ENCODE measurements around the gene RCAN1.
"Not testable (repeated sequence)": the region's sequence is repeated elsewhere in the genome, so short reads cannot be mapped to it uniquely, and the experiment has no call there.

Gene RCAN1

DNA sequence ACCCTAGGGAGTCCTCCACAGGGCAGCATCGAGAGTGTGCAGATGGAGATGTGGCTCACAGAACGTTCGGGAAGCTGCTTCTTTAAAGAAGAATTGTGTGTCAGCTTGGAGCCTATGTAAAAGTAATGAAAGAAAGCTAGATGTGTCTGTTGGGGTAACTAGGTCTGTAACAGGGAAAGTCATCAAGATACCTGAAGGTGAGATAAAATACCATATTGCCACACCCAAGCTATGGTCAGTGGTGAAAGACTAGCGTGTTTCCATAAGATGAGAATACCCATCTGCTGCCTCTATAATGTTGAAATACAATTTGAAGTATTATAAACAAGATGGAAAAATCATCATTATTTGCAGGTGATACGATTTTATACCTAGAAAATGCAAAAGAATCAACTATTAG, 17.5 kb downstream of the RCAN1 start:
- DNase-seq: no peak

DNA sequence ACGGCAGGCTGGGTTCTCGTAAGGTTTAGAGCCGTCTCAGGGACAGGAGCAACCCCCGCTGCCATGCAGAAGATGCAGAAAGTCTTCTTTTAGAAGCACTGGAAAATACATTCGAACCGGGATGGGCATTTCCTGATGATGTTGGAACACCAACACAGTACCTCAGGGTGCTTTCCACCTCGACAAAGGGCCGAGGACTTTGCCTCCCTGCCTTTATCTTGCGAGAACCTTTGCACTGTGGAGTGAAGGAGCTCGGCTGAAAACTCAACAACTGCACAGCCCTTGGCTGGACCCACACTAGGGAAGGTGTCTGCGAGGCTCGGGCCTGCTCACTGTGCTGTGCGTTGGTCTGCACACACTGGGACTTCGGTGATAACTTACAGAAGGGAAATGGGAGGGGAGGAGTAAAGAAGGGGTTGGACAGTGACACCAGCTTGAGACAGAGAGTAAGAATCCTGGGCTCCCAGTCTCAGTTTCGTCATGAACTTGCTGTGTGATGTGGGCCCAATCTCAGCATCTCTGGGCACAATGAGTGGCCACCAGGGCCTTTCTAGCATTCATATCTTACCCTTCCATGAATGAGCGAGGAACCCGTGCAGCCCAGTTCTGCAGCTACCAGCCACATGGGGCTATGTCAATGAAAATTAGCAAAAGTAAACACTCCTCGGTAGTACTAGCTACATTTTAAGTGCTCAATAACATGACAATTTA, 18.2 kb downstream of the RCAN1 start:
- DNase-seq: no peak

DNA sequence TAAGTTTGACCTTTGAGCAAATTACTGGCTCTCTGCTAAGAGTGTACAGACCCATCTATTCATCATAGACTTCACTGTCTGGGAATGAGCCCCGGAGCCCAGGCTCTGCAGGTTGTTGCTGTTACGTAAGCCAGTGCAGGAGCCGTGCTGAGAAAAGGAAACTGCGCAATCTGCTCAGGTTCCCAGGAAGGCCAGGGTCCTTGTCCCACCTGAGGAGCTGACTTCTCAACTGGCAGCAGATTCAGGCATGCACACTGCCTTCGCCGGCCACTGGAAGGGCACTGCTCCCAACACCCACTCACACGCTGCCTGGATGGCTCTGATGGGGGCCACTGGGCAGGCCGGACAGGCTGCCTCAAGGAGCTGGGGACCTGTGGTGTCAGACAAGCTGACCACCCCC, 19.5 kb downstream of the RCAN1 start:
- no peak for DNase-seq

DNA sequence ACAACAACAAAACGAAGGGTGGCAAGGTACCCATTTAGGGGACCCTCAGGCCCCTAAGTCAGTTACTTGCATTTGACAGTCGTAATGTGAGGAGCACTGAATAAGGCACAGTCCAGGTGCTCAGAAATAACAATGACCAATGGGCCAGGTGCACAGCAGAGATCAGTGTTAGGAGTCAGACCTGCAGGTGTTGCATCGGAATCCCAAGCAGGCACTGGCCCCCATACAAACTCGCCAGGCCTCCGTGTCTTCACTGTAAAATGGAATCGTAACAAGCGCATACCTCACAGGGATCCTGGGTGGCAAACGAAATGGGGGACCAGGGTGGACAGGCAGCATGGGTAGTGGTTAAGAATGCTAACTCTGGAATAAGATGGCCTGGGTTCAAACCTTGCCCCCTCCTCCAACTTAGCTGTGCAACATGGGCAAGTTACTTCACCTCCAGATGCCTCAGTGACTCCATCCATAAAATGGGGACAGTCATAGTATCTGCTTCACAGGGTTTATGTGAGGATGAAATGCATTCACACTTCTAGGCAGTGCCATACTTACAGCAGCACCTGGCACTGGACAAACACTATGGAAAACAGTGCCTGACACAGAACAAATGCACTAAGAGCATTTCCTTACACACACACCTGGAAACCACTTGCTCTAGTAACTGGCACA, 20.2 kb downstream of the RCAN1 start:
- no peak for DNase-seq

DNA sequence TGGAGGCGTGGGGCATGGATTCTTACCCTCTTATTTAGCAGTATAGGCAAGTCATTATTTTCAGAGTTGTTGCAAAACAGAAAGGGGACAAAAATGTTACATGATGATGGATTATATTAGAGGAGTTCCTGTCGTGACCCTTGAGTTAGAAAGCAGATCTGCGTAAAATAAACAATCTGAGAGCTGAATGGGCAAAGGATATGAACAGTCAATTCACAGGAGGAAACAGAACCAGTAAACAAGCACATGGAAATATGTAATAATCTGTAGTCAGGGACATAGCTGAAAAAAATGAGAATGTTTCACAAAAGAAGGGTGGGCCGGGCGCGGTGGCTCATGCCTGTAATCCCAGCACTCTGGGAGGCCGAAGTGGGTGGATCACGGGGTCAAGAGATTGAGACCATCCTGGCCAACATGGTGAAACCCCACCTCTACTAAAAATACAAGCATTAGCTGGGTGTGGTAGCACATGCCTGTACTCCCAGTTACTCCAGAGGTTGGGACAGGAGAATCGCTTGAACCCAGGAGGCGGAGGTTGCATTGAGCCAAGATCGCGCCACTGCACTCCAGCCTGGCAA, 20.9 kb downstream of the RCAN1 start:
- peak; percentile 77 for DNase-seq

DNA sequence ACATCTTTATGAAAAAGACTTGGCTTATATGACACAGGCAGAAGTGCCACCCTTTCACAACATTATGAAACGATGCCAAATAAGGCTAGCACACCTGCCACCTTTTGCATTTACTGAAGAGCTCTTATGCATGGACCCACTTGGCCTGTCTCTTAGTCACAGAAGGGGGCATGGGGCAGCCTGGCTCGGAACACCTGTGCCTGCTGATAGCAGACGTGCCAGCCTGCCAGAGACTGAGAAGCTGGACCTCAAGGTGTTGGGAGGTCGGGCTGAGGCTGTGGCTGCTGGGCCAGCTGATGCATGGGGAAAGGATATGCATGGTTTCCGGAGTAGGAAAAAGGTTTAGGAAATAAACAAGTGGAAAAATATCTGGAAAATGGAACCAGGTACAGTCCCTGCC, 21.5 kb downstream of the RCAN1 start:
- peak; percentile 96 for DNase-seq

DNA sequence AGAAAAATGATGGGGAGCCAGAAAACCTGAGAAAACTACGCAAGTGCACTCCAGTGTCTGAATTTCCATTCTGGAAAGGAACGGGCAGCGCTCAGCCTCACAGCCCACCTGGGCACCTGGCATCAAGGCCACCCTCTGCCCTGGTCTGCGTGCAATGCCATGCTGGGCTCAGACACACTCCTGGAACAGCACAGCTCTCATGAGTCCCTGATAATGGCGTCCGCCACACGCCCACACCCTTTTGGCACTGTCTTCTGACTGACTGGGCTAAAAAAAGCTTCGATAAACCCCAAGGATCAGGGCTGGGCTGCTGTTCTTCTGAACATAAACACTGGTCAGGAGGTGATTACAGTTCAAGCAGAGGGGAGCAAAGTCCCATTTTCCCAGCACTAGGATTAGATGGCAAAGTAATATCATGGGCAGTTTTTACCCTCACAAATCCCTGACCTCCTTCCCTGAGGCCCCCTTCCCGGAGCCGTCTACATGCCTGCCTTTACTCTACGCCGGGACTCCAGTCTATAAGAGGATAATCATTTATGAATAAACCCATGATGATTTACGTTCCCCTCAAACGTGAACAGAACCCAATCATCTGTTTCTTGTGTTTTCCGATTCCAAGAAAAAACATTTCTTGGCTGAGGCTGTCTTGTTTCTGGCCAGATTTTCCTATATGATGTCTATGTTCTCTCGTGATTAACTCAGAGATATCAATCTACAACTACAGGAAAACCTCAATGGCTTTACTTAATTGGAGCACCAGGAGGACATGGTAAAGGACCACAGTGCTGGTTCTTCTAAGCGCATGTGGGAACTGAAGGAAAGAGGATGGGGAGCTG, 22.6 kb downstream of the RCAN1 start:
- DNase-seq: no peak

DNA sequence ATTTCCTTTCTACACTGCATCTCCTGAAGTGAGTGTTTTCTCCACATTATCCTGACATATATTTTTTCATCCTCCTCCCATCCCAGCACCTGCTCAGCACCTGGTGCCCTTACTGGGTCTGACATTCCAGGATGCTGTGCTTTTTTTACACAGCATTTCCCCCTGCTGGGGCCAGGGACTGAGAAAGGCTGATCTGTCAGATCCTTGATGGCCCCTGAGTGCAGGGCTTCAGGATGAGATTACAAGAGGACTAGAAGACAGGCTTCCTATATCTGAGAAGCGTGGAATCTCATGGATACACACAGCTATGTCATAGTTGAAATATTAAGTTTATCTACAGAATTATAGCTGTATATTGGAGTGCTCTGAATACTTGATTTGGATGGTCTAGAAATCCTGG, 24.4 kb downstream of the RCAN1 start:
- DNase-seq: no peak

DNA sequence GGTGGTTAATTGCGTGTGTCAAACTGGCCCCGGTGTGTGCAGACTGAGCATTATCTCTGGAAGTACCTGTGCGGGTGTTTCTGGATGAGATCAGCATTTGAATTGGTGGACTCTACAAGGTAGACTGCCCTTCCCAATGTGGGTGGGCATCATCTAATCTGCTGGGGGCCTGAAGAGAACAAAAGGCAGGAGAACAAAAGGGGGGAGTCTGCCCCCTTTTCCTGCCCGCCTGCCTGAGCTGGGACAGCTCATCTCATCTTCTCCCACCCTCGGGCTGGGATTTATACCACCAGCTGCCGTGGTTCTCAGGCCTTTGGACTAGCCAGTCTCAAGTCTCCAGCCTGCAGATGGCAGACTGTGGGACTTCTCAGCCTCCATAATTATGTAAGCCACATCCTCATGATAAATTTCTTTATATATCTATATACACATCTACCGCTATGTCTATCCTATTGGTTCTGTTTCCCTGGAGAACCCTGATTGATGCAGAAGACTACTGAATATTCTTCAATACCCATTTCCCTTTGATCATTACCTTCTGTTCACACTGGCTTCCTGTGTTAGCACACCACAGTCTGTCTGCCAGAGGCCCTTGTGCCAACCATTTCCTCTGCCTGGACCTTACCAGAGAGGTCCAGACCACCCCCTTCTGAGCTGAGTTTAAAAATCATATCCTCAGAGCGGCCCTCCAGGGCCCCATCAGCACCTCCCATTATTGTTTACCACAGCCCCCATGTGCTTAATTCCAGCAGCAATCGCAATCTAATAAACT, 25.2 kb downstream of the RCAN1 start:
- DNase-seq: no peak

DNA sequence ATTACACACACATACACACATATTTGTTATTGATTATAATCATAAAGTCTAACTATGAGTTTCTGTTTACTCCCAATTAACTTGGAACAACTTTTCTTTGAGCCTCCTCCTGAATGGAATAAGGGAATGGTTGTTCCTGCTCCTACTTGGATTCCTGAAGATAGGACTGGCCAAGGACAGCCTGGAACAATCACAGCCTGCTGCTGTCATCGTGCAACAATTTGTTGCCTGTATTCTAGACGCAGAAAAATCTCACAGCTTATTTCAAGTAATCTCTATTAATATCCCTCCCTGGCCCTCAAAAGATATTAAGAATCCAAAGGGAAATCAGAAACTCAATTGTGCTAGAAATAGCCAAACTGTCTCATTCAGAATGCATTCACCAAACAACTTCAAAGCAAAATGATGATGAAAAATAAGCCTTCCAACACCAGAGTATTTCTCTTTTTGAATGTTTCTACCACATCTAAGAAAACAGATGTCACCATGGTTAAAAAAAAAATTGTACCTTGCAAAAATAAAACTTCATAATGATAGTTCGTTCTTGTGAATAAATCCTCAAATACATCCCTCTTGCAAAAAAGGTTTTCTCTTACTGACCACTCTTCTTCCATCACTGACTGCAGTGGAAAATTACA, 30.9 kb downstream of the RCAN1 start:
- DNase-seq: no peak

DNA sequence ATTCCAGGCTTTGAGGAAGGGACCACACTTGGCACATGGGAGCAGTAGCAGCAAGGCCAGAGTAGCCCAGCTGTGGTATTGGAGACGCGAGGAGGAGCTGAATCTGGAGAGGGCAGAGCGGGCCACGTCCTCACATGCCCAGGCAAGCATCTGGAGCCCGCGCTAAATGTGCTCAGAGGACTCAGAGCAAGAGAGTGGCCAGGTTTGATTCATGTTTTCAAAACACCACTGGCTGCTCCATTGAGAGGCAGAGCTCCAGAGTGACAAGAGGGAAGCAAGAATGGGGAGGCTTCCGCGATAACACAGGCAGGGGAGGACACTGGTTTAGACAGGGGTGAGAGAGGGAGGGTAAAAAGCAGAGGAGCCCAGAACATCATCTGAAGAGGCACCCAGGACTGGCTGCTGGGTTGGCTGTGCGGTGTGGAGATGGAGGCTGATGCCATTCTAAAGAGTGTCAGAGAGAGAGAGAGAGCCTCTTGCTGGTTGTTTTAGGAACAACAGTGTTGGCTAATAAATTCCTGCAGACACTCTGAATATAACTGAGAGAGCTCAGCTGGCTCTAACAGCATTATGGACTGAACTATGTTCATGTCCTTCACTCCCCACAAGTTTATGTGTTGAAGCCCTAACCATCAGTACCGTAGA, 32.3 kb downstream of the RCAN1 start:
- no peak for DNase-seq

DNA sequence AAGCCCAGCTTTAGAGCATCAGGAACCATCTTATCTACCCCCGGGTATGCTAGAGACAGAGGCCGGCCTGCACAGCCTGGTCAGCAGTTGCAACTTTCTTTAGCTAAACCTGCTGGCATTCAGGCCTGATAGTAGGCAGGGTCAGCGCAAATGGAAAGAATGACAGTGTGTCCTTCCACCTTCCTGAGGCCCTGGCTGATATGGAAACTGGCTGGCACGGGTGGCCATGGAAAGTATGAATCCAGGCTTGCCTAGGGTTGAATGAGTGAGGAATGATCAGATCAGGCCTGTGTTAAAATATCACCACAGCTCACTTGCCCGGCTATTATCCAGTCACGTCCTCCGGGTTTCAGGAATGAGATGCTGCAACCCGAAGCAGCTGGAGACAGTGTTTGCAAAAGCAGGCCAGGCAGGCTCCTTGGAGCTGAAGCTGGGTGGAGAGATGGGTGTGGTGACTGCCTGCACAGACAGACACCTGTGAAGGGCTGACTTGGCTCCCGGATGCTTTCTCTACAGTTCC, 34.7 kb downstream of the RCAN1 start:
- no peak for DNase-seq

DNA sequence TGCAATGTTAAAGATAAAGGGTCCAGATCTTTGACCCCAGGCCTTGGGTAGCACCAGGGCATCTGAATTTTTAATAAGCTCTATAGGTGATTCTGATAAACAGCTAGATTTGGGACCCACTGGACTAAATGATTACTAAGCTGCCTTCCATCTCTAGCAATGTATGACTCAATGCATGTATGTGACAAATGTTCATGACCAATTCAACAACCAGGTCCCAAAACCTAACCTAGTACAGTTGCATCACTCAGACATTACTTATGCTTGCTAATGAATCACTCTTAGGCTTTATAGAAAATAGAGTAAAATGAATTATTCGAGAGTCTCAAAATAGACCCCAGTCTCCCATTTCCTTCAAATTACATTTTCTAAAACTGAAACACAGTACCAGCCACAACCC, 35.5 kb downstream of the RCAN1 start:
- DNase-seq: no peak

DNA sequence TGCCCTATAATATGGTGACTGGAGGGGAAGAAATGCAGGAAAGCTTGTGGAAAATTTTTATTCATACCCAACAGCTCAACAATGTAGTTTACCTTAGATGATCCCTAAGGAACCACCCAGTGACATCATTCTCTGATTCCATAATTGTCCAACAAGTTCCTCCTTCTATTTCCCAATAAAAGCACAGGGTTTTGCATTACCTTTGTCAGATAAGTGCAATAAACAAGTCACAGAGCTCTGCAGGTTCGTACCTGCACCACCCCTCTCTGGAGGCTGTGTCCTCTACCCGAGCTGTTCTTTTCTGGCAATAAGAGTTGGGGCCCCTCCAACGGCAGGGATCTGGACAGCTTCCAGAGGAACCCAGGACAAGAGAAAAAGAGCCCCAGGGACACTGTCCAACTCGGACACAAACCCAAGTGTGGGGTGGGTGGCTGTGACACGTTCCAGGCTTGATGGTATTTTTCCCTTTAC, 38.8 kb downstream of the RCAN1 start:
- no peak for DNase-seq

DNA sequence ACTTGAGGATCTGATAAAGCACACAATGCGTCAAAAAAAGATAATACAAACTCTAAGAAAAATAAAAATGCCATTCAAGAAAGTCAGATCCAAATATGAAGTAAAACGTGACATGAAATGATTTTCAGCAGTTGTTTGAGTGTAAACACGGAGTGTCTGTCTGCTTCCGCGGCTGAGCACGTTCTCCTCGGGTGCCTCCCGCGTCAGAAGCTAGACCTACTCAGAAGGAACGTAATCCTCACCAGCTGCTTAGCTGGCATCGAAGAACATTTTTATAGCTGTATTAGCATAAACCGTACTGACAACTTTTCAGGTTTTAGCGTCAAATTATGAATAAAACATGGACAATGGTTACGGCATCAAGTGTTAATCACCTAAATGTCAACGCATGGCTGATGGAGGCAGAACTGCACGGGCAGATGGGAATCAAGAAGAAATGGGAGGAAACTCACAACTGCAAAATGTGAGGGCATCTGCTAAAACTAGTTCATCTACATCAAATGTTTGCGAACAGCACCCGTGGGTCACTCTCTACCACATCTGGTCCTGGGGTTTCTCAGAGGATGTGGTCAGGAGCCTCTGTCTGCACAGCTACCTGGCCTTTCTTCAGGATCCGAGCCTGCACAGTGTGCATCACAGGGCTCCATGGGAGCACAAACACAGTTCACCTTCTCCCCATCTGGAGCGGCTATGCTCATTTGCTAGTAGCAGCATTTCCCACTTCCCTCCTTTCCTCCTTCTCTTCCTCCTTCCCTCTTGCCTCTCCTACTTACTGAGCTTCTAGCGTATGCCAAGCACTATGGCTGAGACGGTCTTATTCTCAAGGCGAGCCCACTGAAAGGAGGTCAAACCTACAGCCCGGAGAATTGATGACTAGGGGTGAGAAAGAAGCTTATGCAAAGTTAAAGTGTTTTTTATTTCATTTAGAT, 40.0 kb downstream of the RCAN1 start:
- no peak for DNase-seq

DNA sequence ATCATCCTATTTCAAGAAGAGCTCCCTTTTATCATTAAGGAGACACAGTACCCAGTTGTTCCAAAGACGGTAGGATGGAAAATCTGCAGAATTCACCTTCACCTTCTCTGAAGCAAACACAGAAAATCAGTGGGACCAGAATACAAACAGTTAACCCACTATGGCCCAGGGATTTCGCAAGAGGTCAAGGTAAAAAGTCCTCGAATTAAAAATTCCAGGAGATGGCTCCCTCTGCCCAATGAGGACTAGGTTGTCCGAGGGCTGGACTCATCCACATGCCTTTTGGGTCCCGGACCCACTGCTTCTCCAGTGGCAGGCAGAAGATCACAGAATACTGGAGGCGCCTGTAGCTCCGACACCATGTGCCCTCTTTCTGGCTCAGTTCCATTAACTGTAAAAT, 42.9 kb downstream of the RCAN1 start:
- DNase-seq: no peak

DNA sequence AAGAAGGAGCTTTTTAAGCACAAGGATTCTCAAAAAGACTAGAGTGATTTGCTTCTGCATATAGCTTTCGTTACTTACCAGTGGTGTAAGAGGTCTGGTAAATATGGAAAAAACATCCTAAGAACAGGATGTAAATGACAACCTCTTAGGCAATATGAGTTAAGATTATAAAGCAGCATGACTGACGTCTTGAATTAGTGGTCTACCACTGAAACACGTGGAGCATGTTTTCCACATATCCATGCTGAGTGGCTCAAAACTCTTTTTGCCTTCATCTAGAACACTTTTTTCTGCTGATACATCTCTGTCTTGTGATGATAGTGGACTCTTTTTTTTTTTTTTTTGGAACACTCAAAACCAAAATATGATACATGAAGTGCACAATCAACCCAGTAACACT, 44.6 kb downstream of the RCAN1 start:
- DNase-seq: no peak

DNA sequence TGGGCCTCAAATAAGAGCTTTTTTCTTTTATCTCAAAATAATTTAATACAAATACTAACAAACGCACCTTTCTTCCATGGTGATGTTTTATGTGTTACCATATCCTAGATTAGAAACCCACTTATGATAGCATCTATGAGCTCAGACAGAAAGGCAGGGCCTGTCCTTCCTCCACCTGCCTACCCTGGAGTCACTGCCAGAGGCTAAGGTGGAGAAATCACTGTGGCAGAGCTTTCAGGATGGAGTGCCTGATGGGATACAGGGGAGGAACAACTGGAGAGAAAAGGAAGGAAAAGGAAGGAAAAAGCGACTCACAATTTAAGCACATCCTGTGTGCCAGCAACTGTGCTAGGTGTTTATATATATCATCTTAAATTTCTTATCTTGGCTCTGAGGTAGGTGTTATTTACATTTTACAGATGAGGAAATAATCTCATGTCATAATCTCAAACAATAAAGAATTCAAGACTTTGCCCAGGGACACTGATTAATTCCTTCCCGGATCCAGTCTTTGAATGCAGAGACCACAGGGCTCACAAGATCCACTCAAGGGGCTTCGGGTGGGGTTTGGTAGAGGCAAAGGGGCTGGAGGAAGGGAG, 45.4 kb downstream of the RCAN1 start:
- DNase-seq: no peak

DNA sequence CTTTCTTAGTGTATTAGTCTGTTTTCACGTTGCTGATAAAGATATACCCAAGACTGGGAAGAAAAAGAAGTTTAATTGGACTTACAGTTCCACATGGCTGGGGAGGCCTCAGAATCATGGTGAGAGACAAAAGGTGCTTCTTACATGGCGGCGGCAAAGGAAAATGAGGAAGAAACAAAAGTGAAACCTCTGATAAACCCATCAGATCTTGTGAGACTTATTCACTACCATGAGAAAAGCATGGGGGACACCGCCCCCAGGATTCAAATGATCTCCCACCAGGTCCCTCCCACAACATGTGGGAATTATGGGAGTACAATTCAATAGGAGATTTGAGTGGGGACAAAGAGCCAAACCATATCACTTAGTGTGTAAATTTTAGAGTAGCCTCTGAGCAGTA, 46.1 kb downstream of the RCAN1 start:
- DNase-seq: not testable (repeated sequence)
